IMR-90 (cell line): Measurements from ENCODE around the gene AQP5. TPM values are rescaled to one million over a fixed set of nuclear protein-coding genes. Genes with fewer than 3 reads are reported as not detected.

Source experiments
- ATAC-seq: fragments of 200-7000 bp; cut with Tn5 transposase; 2 replicates; pipeline ENCODE4 v1.9.1; 2020; ENCODE audit warnings: low read depth, mild to moderate bottlenecking, moderate library complexity
- BruUV-seq: library from RNA; stranded (reverse); fragments of 400-500 nt; replicated peaks from 2 replicates; lab custom pipeline; 2021; lab: Mats Ljungman, UMichigan
- CTCF ChIA-PET: fragments of 300-600 bp; formaldehyde crosslinking; extraction: SDS; loops from one replicate; lab custom pipeline; 2021; ENCODE audit warnings: antibody characterized with exemption; lab: Yijun Ruan, JAX
- POLR2A ChIA-PET: fragments of 300-600 bp; sonication (Branson Sonifier 250); formaldehyde crosslinking; loops from one replicate; lab custom pipeline; 2022; ENCODE audit warnings: antibody characterized with exemption; ENCODE audit not compliant: unreplicated experiment; lab: Charles Lee
- DNase-seq: peaks from one replicate; pipeline ENCODE4 v3.0.0; 2013
- H2AFZ ChIP-seq: replicated peaks from 2 replicates; pipeline ENCODE3; 2013; ENCODE audit warnings: low read length, mild to moderate bottlenecking; ENCODE audit not compliant: poor library complexity
- H2AK5ac ChIP-seq: 2 replicates; pipeline ENCODE4 v1.6.1; 2013; ENCODE audit warnings: low read depth, low read length, inconsistent platforms
- H2AK9ac ChIP-seq: replicated peaks from 2 replicates; pipeline ENCODE3; 2013; ENCODE audit warnings: mild to moderate bottlenecking, low read depth, low read length, moderate library complexity; ENCODE audit not compliant: poor library complexity
- H2BK120ac ChIP-seq: 2 replicates; pipeline ENCODE4 v1.6.1; 2013; ENCODE audit warnings: low read depth, low read length, inconsistent platforms
- H2BK15ac ChIP-seq: 3 replicates; pipeline ENCODE4 v1.6.1; 2013; ENCODE audit warnings: low read depth, low read length, inconsistent platforms
- H2BK20ac ChIP-seq: 2 replicates; pipeline ENCODE4 v1.6.1; 2013; ENCODE audit warnings: low read depth, mild to moderate bottlenecking, inconsistent platforms, low read length, moderate library complexity
- H2BK5ac ChIP-seq: 2 replicates; pipeline ENCODE4 v1.6.1; 2013; ENCODE audit warnings: mild to moderate bottlenecking, low read depth, low read length, inconsistent platforms; ENCODE audit not compliant: poor library complexity, severe bottlenecking
- H3K14ac ChIP-seq: replicated peaks from 2 replicates; pipeline ENCODE4 v1.6.1; 2013; ENCODE audit warnings: low read depth, low read length, inconsistent platforms
- H3K18ac ChIP-seq: 2 replicates; pipeline ENCODE4 v1.6.1; 2013; ENCODE audit warnings: low read depth, low read length, control low read depth
- H3K23ac ChIP-seq: 2 replicates; pipeline ENCODE4 v1.6.1; 2013; ENCODE audit warnings: low read depth, low read length, inconsistent platforms
- H3K27ac ChIP-seq: 2 replicates; pipeline ENCODE4 v1.5.1; 2013; ENCODE audit warnings: mild to moderate bottlenecking, control low read depth, low read length; ENCODE audit not compliant: insufficient read depth
- H3K27me3 ChIP-seq: 2 replicates; pipeline ENCODE4 v1.6.1; 2013; ENCODE audit warnings: low read length; ENCODE audit not compliant: control insufficient read depth, insufficient read depth
- H3K36me3 ChIP-seq: 2 replicates; pipeline ENCODE4 v1.6.1; 2013; ENCODE audit warnings: low read length, mixed read lengths; ENCODE audit not compliant: control insufficient read depth, insufficient read depth
- H3K4ac ChIP-seq: 2 replicates; pipeline ENCODE4 v1.6.1; 2013; ENCODE audit warnings: low read depth, low read length, inconsistent platforms
- H3K4me1 ChIP-seq: 2 replicates; pipeline ENCODE4 v1.6.1; 2013; ENCODE audit warnings: low read length, mixed read lengths; ENCODE audit not compliant: control insufficient read depth, insufficient read depth
- H3K4me2 ChIP-seq: 2 replicates; pipeline ENCODE4 v1.6.1; 2013; ENCODE audit warnings: low read depth, mild to moderate bottlenecking, control low read depth, low read length, moderate library complexity
- H3K4me3 ChIP-seq: 2 replicates; pipeline ENCODE4 v1.5.1; 2013; ENCODE audit warnings: low read depth, mild to moderate bottlenecking, control low read depth, low read length, moderate library complexity; ENCODE audit not compliant: insufficient read depth
- H3K56ac ChIP-seq: 2 replicates; pipeline ENCODE4 v1.6.1; 2013; ENCODE audit warnings: low read length, inconsistent platforms; ENCODE audit not compliant: insufficient read depth; ENCODE audit errors: extremely low read depth
- H3K79me1 ChIP-seq, 2 experiments: 2 replicates each; pipeline ENCODE4 v1.6.1; 2013; ENCODE audit warnings: low read length in 2 of 2, inconsistent platforms in 1 of 2, low read depth in 1 of 2
- H3K9ac ChIP-seq: 2 replicates; pipeline ENCODE4 v1.6.1; 2013; ENCODE audit warnings: low read depth, low read length, control low read depth
- H3K9me1 ChIP-seq: 2 replicates; pipeline ENCODE4 v1.6.1; 2013; ENCODE audit warnings: low read length, inconsistent platforms; ENCODE audit not compliant: insufficient read depth
- H3K9me3 ChIP-seq: 2 replicates; pipeline ENCODE4 v1.6.1; 2013; ENCODE audit warnings: low read length; ENCODE audit not compliant: control insufficient read depth, insufficient read depth
- H4K20me1 ChIP-seq: 2 replicates; pipeline ENCODE4 v1.6.1; 2013; ENCODE audit warnings: low read length, inconsistent platforms; ENCODE audit not compliant: insufficient read depth
- H4K5ac ChIP-seq: 2 replicates; pipeline ENCODE4 v1.6.1; 2013; ENCODE audit warnings: mild to moderate bottlenecking, low read depth, low read length, control low read depth
- H4K8ac ChIP-seq, 2 experiments: 2 replicates each; pipeline ENCODE4 v1.6.1; 2013; ENCODE audit warnings: low read depth in 2 of 2, low read length in 2 of 2, control low read depth in 1 of 2, inconsistent platforms in 1 of 2
- H4K91ac ChIP-seq: 2 replicates; pipeline ENCODE4 v1.6.1; 2013; ENCODE audit warnings: low read depth, low read length, inconsistent platforms; ENCODE audit not compliant: insufficient read depth
- RCOR1 ChIP-seq: IDR thresholded peaks from 2 replicates; pipeline ENCODE4 v1.6.1; 2012; ENCODE audit warnings: mild to moderate bottlenecking, low read length, improper control_type of control experiment; ENCODE audit not compliant: insufficient replicate concordance
- WGBS, 2 experiments: methylation state at CpG; one replicate each; pipeline versions ENCODE4 v1.1.5 to v1.1.7; 2013; ENCODE audit warnings: missing lambda C conversion rate in 2 of 2; ENCODE audit not compliant: insufficient read length in 1 of 2; ENCODE audit errors: extremely low coverage in 2 of 2; 5-methylcytosine and 5-hydroxymethylcytosine counted together
- dilution Hi-C: fragments of 300-500 bp; cut with HindIII; formaldehyde crosslinking; loops from one replicate; pipeline ENCODE4 v1.14.3; 2018; ENCODE audit warnings: low sequenced_read_pairs; ENCODE audit not compliant: unreplicated experiment
- in situ Hi-C: fragments of 300-500 bp; cut with MboI; formaldehyde crosslinking; loops from 3 replicates; pipeline ENCODE4 v1.14.3; 2019; ENCODE audit warnings: low sequenced_read_pairs, inconsistent platforms, mixed read lengths
- intact Hi-C: fragments of 100-400 bp; cut with micrococcal nuclease; formaldehyde crosslinking; loops from 2 replicates; pipeline ENCODE4 v1.10.0; 2022
- polyA plus RNA-seq, 3 experiments: library from polyadenylated mRNA; depleted of rRNA; stranded (reverse); fragments of >200 nt; gene quantifications; 2 replicates each; pipeline ENCODE4 v1.2.3, GENCODE V29; 2012; ENCODE audit warnings: low replicate concordance in 1 of 3
- total RNA-seq: library from RNA; depleted of rRNA; stranded (reverse); fragments of >200 nt; gene quantifications from 2 replicates; pipeline ENCODE4 v1.2.3, GENCODE V29; 2012
- TF ChIP-seq, protein P1 (sequence below): fragments of 150-350 bp; IDR thresholded peaks from 2 replicates; pipeline ENCODE4 v1.6.1; 2017; ENCODE audit warnings: mild to moderate bottlenecking, antibody characterized with exemption, low read length, low read depth
- TF ChIP-seq, protein P2 (sequence below): conservative IDR thresholded peaks from 2 replicates; pipeline ENCODE4 v1.5.1; 2012; ENCODE audit warnings: mild to moderate bottlenecking, low read depth, low read length, improper control_type of control experiment

AQP5 gene
- total and polyA plus RNA-seq, 2 of the 4 experiments (the other 2 are of a cell fraction): not detected

DNA sequence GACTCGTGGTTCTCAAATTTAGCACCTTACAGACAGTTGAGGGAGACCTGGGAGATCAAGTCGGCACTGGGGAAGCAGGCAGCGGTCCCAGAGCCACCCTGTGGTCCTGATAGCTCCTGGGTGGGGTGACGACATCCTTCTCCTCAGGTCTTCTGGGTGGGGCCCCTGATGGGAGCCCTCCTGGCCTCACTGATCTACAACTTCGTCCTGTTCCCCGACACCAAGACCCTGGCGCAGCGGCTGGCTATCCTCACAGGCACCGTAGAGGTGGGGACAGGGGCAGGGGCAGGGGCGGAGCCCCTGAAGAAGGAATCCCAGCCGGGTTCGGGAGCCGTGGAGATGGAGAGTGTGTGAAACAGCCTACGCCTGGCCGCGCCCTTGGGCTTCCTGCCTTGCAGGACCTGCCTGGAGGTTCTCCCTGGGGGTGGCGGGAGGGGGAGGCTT lies 13.7 kb downstream of the AQP5 start:
- POLR2A ChIA-PET: no interaction called here
- WGBS, 2 experiments: no CpG with 5 or more reads among the region's 17 CpGs

More for the DNA sequence above, 13.7 kb downstream of the AQP5 start:
- Histone ChIP-seq H3K79me1 (no peaks in the 10 kb centered on the region), H2AK9ac (no peak overlapping the region), H4K8ac (no peak overlapping the region), H2AK5ac (no peak overlapping the region), H3K23ac (no peak overlapping the region), H3K18ac (no peak overlapping the region), H2BK20ac (no peak overlapping the region), H3K4me1 (no peaks in the 10 kb centered on the region), H3K9ac (no peak overlapping the region), H2BK15ac (no peak overlapping the region), H2AFZ (peak overlapping the region; percentile 11), H3K4me2 (no peak overlapping the region), H3K9me3 (no peaks in the 10 kb centered on the region), H4K5ac (no peak overlapping the region), H3K14ac (no peak overlapping the region), H3K27me3 (peaks cover 22% of the 10 kb centered on the region), H3K27ac (no peak overlapping the region), H4K91ac (no peak overlapping the region), H4K20me1 (no peaks in the 10 kb centered on the region), H3K36me3 (no peaks in the 10 kb centered on the region), H2BK120ac (no peak overlapping the region), H3K56ac (no peak overlapping the region), H2BK5ac (no peak overlapping the region), H3K4ac (no peak overlapping the region), H3K4me3 (no peak overlapping the region), H3K9me1 (no peaks in the 10 kb centered on the region)
- dilution Hi-C loops (no loop called here), in situ Hi-C loops (loop anchor here (10.0 kb wide), 1 partner anchor 199 kb away; no protein-coding TSS in a partner anchor), intact Hi-C loops (no loop called here)
- TF ChIP-seq RCOR1: no peak
- TF ChIP-seq, protein P1, sequence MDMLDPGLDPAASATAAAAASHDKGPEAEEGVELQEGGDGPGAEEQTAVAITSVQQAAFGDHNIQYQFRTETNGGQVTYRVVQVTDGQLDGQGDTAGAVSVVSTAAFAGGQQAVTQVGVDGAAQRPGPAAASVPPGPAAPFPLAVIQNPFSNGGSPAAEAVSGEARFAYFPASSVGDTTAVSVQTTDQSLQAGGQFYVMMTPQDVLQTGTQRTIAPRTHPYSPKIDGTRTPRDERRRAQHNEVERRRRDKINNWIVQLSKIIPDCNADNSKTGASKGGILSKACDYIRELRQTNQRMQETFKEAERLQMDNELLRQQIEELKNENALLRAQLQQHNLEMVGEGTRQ: no peak
- TF ChIP-seq, protein P2, sequence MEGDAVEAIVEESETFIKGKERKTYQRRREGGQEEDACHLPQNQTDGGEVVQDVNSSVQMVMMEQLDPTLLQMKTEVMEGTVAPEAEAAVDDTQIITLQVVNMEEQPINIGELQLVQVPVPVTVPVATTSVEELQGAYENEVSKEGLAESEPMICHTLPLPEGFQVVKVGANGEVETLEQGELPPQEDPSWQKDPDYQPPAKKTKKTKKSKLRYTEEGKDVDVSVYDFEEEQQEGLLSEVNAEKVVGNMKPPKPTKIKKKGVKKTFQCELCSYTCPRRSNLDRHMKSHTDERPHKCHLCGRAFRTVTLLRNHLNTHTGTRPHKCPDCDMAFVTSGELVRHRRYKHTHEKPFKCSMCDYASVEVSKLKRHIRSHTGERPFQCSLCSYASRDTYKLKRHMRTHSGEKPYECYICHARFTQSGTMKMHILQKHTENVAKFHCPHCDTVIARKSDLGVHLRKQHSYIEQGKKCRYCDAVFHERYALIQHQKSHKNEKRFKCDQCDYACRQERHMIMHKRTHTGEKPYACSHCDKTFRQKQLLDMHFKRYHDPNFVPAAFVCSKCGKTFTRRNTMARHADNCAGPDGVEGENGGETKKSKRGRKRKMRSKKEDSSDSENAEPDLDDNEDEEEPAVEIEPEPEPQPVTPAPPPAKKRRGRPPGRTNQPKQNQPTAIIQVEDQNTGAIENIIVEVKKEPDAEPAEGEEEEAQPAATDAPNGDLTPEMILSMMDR: no peak
- BruUV-seq: no TSS peak
- CTCF ChIA-PET: interaction anchor here (1.0 to 1.2 kb wide), 3 partner anchors 64 to 95 kb away, joined by 3 to 6 read pairs (median 5); no protein-coding TSS in a partner anchor
- ATAC-seq (no peak), DNase-seq (no peak)
